Astrocyte (in vitro differentiated cells and primary cell): ENCODE results near the gene FZD7. TPM values are rescaled to one million over a fixed set of nuclear protein-coding genes. Genes with fewer than 3 reads are reported as not detected.

Experiments
- DNase-seq: peaks from one replicate; pipeline ENCODE4 v3.0.0-alpha.2; 2010; ENCODE audit warnings: low read depth
- FAIRE-seq: peaks from 2 replicates; lab custom pipeline; 2011; peaks lifted over from hg19 to GRCh38; lab: Jason Lieb, UNC
- H2AFZ ChIP-seq: 2 replicates; pipeline ENCODE4 v1.6.0; 2012; ENCODE audit warnings: low read depth, low read length, inconsistent platforms
- H3K27ac ChIP-seq: 2 replicates; pipeline ENCODE4 v1.5.1; 2011; ENCODE audit warnings: low read depth, low read length, inconsistent platforms
- H3K27me3 ChIP-seq: 2 replicates; pipeline ENCODE4 v1.6.0; 2011; ENCODE audit warnings: low read length, inconsistent platforms; ENCODE audit not compliant: insufficient read depth
- H3K36me3 ChIP-seq: 2 replicates; pipeline ENCODE4 v1.5.1; 2011; ENCODE audit warnings: low read length, inconsistent platforms; ENCODE audit not compliant: insufficient read depth
- H3K4me1 ChIP-seq: 2 replicates; pipeline ENCODE4 v1.5.1; 2011; ENCODE audit warnings: low read length, inconsistent platforms; ENCODE audit not compliant: insufficient read depth
- H3K4me2 ChIP-seq: 2 replicates; pipeline ENCODE4 v1.6.0; 2012; ENCODE audit warnings: low read length, inconsistent platforms
- H3K4me3 ChIP-seq: 2 replicates; pipeline ENCODE4 v1.5.1; 2011; ENCODE audit warnings: low read depth, mild to moderate bottlenecking, low read length, inconsistent platforms; ENCODE audit not compliant: insufficient read depth
- H3K79me2 ChIP-seq: 2 replicates; pipeline ENCODE4 v1.6.0; 2012; ENCODE audit warnings: mild to moderate bottlenecking, low read length, inconsistent platforms; ENCODE audit not compliant: insufficient read depth
- H3K9ac ChIP-seq: 2 replicates; pipeline ENCODE4 v1.6.0; 2012; ENCODE audit warnings: mild to moderate bottlenecking, low read length, inconsistent platforms
- H3K9me3 ChIP-seq: 2 replicates; pipeline ENCODE4 v1.5.1; 2012; ENCODE audit warnings: low read depth, mild to moderate bottlenecking, low read length, inconsistent platforms; ENCODE audit not compliant: insufficient read depth
- H4K20me1 ChIP-seq: 2 replicates; pipeline ENCODE4 v1.6.0; 2012; ENCODE audit warnings: low read length, inconsistent platforms; ENCODE audit not compliant: insufficient read depth
- H3K27ac Mint-ChIP-seq: one replicate; pipeline ENCODE4 v1.8.0; 2021; ENCODE audit warnings: mild to moderate bottlenecking, mixed read lengths; ENCODE audit not compliant: unreplicated experiment
- H3K27me3 Mint-ChIP-seq: one replicate; pipeline ENCODE4 v1.8.0; 2021; ENCODE audit warnings: low read depth, mixed read lengths; ENCODE audit not compliant: unreplicated experiment
- H3K36me3 Mint-ChIP-seq: one replicate; pipeline ENCODE4 v1.8.0; 2021; ENCODE audit warnings: low read depth, mixed read lengths; ENCODE audit not compliant: unreplicated experiment
- H3K4me1 Mint-ChIP-seq: one replicate; pipeline ENCODE4 v1.8.0; 2021; ENCODE audit warnings: low read depth, mixed read lengths; ENCODE audit not compliant: unreplicated experiment
- H3K4me3 Mint-ChIP-seq: one replicate; pipeline ENCODE4 v1.8.0; 2021; ENCODE audit warnings: mild to moderate bottlenecking, moderate library complexity, mixed read lengths; ENCODE audit not compliant: unreplicated experiment
- H3K9me3 Mint-ChIP-seq: one replicate; pipeline ENCODE4 v1.8.0; 2021; ENCODE audit warnings: mild to moderate bottlenecking, mixed read lengths; ENCODE audit not compliant: unreplicated experiment
- CTCF ChIP-seq: IDR thresholded peaks from 2 replicates; pipeline ENCODE4 v1.5.1; 2011; ENCODE audit warnings: low read depth, mild to moderate bottlenecking, inconsistent platforms, low read length, moderate library complexity; ENCODE audit not compliant: insufficient read depth
- EZH2 ChIP-seq: IDR thresholded peaks from 2 replicates; pipeline ENCODE4 v1.6.1; 2012; ENCODE audit warnings: mild to moderate bottlenecking, low read length, inconsistent platforms; ENCODE audit not compliant: insufficient read depth
- total RNA-seq: library from RNA; stranded (reverse); gene quantifications from 2 replicates; pipeline ENCODE4 v1.2.1, GENCODE V29; 2021

FZD7 gene
- total RNA-seq, 1 donor from 2014 or later: 61.5 TPM

GRCh38 chr2:202018950-202019349 lies 14.7 kb upstream of the FZD7 start:
- Histone ChIP-seq H3K9me3 (no peaks in the 10 kb centered on the region), H3K27ac (no peak overlapping the region), H3K4me1 (peaks cover 6% of the 10 kb centered on the region), H3K4me2 (no peak overlapping the region), H3K27me3 (no peaks in the 10 kb centered on the region), H3K36me3 (no peaks in the 10 kb centered on the region), H2AFZ (no peak overlapping the region), H3K9ac (no peak overlapping the region), H3K79me2 (no peaks in the 10 kb centered on the region), H3K4me3 (no peak overlapping the region), H4K20me1 (no peaks in the 10 kb centered on the region)
- Mint-ChIP-seq H3K4me3 (no peak overlapping the region), H3K27ac (no peak overlapping the region), H3K36me3 (no peaks in the 10 kb centered on the region), H3K27me3 (peaks cover 6% of the 10 kb centered on the region), H3K4me1 (peaks cover 3% of the 10 kb centered on the region), H3K9me3 (no peaks in the 10 kb centered on the region)
- TF ChIP-seq EZH2: no peak
- TF ChIP-seq CTCF: no peak
- FAIRE-seq (no peak), DNase-seq (no peak)

- Histone ChIP-seq H3K4me3 (no peak overlapping the region), H3K9ac (no peak overlapping the region), H2AFZ (peak overlapping the region; percentile 23), H3K9me3 (no peaks in the 10 kb centered on the region), H3K27ac (no peak overlapping the region), H3K79me2 (no peaks in the 10 kb centered on the region), H3K4me2 (no peak overlapping the region), H3K27me3 (no peaks in the 10 kb centered on the region), H3K4me1 (peaks cover under 1% of the 10 kb centered on the region), H4K20me1 (no peaks in the 10 kb centered on the region), H3K36me3 (no peaks in the 10 kb centered on the region)
- DNase-seq: no peak
- peaks cover 14% of the 10 kb centered on the region for H3K27me3 Mint-ChIP-seq
- H3K4me3 Mint-ChIP-seq: no peak overlapping the region
- TF ChIP-seq CTCF (no peak), EZH2 (no peak)
- no peak for FAIRE-seq
- no peak overlapping the region for H3K27ac Mint-ChIP-seq
- no peaks in the 10 kb centered on the region for H3K9me3 Mint-ChIP-seq
- H3K4me1 Mint-ChIP-seq: no peaks in the 10 kb centered on the region
- H3K36me3 Mint-ChIP-seq: no peaks in the 10 kb centered on the region
Observed at GRCh38 chr2:202019689-202020450, 13.8 kb upstream of the FZD7 start.

GRCh38 chr2:202022755-202023154 lies 10.9 kb upstream of the FZD7 start:
- Mint-ChIP-seq H3K36me3 (no peaks in the 10 kb centered on the region), H3K27ac (no peak overlapping the region), H3K4me3 (no peak overlapping the region), H3K9me3 (no peaks in the 10 kb centered on the region), H3K4me1 (no peaks in the 10 kb centered on the region), H3K27me3 (peaks cover 14% of the 10 kb centered on the region)
- no peaks in the 10 kb centered on the region for H3K79me2 ChIP-seq
- TF ChIP-seq EZH2 (no peak), CTCF (no peak)
- H3K27me3 ChIP-seq: no peaks in the 10 kb centered on the region
- DNase-seq (no peak), FAIRE-seq (no peak)
- no peak overlapping the region for H3K9ac ChIP-seq
- H2AFZ ChIP-seq: no peak overlapping the region
- H3K4me3 ChIP-seq: no peak overlapping the region
- no peaks in the 10 kb centered on the region for H3K9me3 ChIP-seq
- H3K4me1 ChIP-seq: no peaks in the 10 kb centered on the region
- H4K20me1 ChIP-seq: no peaks in the 10 kb centered on the region
- no peaks in the 10 kb centered on the region for H3K36me3 ChIP-seq
- no peak overlapping the region for H3K27ac ChIP-seq
- H3K4me2 ChIP-seq: no peak overlapping the region
